Hematopoietic multipotent progenitor cell treated with erythropoietin and hydrocortisone succinate and interleukin-3 and kit ligand, for 8 days (in vitro differentiated cells): ENCODE results near the gene GTF2H4.

Experiments
- DNase-seq: peaks from one replicate; pipeline ENCODE4 v3.0.0-alpha.2; 2015

GTF2H4 gene

DNA sequence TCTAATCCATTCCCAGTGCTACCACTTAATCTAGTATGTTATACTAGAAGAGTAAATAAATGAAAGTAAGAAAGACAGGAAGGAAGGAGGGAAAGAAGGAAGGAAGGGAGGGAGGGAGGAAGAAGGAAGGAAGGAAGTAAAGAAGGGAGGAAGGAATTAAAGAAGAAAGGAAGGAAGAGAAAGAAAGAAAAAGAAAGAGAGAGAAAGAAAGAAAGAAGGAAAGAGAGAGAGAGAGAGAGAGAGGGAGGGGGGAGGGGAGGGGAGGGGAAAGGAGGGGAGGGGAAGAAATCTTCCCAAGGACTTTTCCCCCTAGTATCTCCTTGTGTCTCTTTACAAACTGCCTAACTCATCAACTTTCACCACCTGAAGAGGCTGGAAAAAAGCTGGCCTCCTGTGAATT lies 54.7 kb downstream of the GTF2H4 start:
- DNase-seq, result no peak

- no peak for DNase-seq
Observed at GRCh38 chr6:30963641-30964040, 55.6 kb downstream of the GTF2H4 start.
